ENCODE measurements around the gene ISM1.

Gene ISM1

DNA sequence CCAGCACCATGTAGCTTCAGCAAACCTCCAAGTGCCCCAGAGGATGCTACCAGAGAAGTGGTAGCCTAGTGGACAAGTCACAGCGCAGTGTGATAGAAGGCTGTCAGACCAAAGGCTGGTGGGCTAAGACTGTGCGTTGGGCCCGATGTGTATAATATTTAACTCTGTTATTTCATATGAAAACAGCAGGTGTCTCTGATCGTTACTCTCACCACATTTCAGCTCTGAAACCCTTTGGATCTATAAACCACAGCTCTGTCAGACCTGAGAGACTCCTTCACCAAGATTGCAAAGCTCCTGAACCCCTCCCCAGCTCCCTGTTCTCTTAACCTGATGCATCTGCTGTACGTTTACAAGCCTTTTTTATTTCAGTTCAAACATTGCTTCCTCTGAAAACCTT, 43.8 kb downstream of the ISM1 start:
- Mint-ChIP-seq H3K27me3 (ENCODE audit: low read depth) (peaks cover 3% of the 10 kb centered on the region), H3K4me3 (no peak overlapping the region), H3K27ac (no peak overlapping the region), H3K4me1 (peaks cover 41% of the 10 kb centered on the region), H3K9me3 (no peaks in the 10 kb centered on the region), H3K36me3 (ENCODE audit: low read depth) (no peaks in the 10 kb centered on the region)
- TF ChIP-seq, protein P1, sequence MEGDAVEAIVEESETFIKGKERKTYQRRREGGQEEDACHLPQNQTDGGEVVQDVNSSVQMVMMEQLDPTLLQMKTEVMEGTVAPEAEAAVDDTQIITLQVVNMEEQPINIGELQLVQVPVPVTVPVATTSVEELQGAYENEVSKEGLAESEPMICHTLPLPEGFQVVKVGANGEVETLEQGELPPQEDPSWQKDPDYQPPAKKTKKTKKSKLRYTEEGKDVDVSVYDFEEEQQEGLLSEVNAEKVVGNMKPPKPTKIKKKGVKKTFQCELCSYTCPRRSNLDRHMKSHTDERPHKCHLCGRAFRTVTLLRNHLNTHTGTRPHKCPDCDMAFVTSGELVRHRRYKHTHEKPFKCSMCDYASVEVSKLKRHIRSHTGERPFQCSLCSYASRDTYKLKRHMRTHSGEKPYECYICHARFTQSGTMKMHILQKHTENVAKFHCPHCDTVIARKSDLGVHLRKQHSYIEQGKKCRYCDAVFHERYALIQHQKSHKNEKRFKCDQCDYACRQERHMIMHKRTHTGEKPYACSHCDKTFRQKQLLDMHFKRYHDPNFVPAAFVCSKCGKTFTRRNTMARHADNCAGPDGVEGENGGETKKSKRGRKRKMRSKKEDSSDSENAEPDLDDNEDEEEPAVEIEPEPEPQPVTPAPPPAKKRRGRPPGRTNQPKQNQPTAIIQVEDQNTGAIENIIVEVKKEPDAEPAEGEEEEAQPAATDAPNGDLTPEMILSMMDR (IDR thresholded peaks at IDR 0.05; ENCODE audit: unreplicated experiment in 3 of 3) = no peak

GRCh38 chr20:13265941-13266340, 44.9 kb downstream of the ISM1 start:
- H3K4me1 Mint-ChIP-seq = peaks cover 49% of the 10 kb centered on the region
- H3K4me3 Mint-ChIP-seq = no peak overlapping the region
- H3K9me3 Mint-ChIP-seq = no peaks in the 10 kb centered on the region
- no peak overlapping the region for H3K27ac Mint-ChIP-seq
- H3K36me3 Mint-ChIP-seq (ENCODE audit: low read depth) = peaks cover 7% of the 10 kb centered on the region
- TF ChIP-seq, protein P1 (IDR thresholded peaks at IDR 0.05; ENCODE audit: unreplicated experiment in 3 of 3) = no peak
- H3K27me3 Mint-ChIP-seq (ENCODE audit: low read depth) = peaks cover 3% of the 10 kb centered on the region

GRCh38 chr20:13267231-13267630, 46.2 kb downstream of the ISM1 start:
- H3K4me1 Mint-ChIP-seq = peaks cover 53% of the 10 kb centered on the region
- TF ChIP-seq, protein P1 (IDR thresholded peaks at IDR 0.05; ENCODE audit: unreplicated experiment in 3 of 3) = no peak
- H3K27ac Mint-ChIP-seq = no peak overlapping the region
- no peak overlapping the region for H3K4me3 Mint-ChIP-seq
- H3K36me3 Mint-ChIP-seq (ENCODE audit: low read depth) = peaks cover 15% of the 10 kb centered on the region
- peaks cover 3% of the 10 kb centered on the region for H3K27me3 Mint-ChIP-seq (ENCODE audit: low read depth)
- H3K9me3 Mint-ChIP-seq = no peaks in the 10 kb centered on the region

- no peak overlapping the region for H3K27ac Mint-ChIP-seq
These were observed 47.9 kb downstream of the ISM1 start for GRCh38 chr20:13268953-13269352.

DNA sequence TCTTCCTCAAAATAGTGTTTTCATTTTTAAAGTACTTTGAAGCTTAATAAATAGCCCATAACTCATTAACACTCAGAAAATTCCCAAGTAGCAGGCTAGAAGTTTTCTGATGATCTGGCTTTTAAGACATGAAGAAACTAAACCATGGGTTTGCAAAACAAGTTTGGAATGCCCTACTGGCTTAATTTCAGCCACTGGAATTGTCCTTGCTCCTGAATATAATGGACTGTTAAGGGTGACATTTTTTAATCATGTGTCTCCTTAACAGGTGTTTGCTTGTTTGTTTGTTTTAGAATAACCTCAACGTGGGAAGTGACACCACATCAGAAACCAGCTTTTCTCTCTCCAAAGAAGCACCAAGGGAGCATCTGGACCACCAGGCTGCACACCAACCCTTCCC, 49.1 kb downstream of the ISM1 start:
- Mint-ChIP-seq H3K27ac (no peak overlapping the region), H3K4me1 (peaks cover 57% of the 10 kb centered on the region), H3K27me3 (ENCODE audit: low read depth) (peaks cover 9% of the 10 kb centered on the region), H3K36me3 (ENCODE audit: low read depth) (peaks cover 16% of the 10 kb centered on the region), H3K9me3 (no peaks in the 10 kb centered on the region), H3K4me3 (no peak overlapping the region)
- TF ChIP-seq, protein P1 (IDR thresholded peaks at IDR 0.05; ENCODE audit: unreplicated experiment in 3 of 3) = no peak

More at GRCh38 chr20:13268953-13269352, 47.9 kb downstream of the ISM1 start:
- Mint-ChIP-seq H3K27me3 (ENCODE audit: low read depth) (peaks cover 9% of the 10 kb centered on the region), H3K9me3 (no peaks in the 10 kb centered on the region), H3K4me1 (peaks cover 45% of the 10 kb centered on the region), H3K4me3 (no peak overlapping the region), H3K36me3 (ENCODE audit: low read depth) (peaks cover 16% of the 10 kb centered on the region)
- TF ChIP-seq, protein P1 (IDR thresholded peaks at IDR 0.05; ENCODE audit: unreplicated experiment in 3 of 3) = no peak

DNA sequence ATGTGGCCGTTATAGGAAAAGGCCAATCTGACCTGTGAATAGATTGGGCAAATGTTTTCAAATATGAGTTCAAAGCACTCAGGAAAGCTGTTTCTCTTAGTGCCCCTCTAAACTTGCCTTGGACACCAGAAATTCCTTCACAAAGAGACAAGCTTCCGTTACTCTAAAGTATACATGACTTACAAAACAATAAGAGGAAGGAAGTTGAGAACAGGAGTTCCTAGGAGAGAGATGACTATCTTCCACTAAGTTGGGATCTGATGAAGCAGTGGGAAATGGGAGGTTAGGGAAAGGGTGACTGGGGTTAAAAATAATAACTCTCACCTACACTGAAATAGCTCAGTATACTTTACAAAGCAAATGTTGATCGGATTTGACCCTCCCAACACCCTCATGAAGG, 50.0 kb downstream of the ISM1 start:
- Mint-ChIP-seq H3K4me3 (no peak overlapping the region), H3K4me1 (peaks cover 64% of the 10 kb centered on the region), H3K27ac (peak overlapping the region in 2 of 3 experiments; percentile 15 to 49), H3K27me3 (ENCODE audit: low read depth) (peaks cover 9% of the 10 kb centered on the region), H3K36me3 (ENCODE audit: low read depth) (peaks cover 16% of the 10 kb centered on the region), H3K9me3 (no peaks in the 10 kb centered on the region)
- TF ChIP-seq, protein P1 (IDR thresholded peaks at IDR 0.05; ENCODE audit: unreplicated experiment in 3 of 3) = no peak
